Measurements from ENCODE around the gene KBTBD6. TPM values are rescaled to one million over a fixed set of nuclear protein-coding genes. Genes with fewer than 3 reads are reported as not detected.

KBTBD6 gene
- total RNA-seq, 1 experiment from 2014 or later, result 5.1 TPM

DNA sequence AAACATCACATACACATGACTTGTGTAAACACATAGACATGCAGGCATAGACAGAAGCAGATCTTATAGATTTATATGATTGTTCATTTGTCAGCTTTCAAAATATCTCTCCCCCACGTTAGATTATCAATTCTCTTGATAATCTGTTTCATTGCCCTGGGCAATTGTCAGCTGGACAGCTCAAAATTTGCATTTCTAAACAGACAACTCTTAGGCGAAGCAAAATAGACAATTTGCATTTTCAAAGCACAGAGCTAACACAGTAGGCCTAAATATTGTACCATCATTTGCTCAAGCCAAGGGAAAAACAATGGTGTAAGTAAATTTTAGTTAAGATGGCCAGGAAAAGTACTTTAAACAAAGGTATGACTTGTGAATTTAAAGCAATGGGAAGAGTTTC, 24.0 kb upstream of the KBTBD6 start:
- Histone ChIP-seq H3K4me2 (ENCODE audit: low read length) (no peak overlapping the region), H3F3A (ENCODE audit: low read length, unreplicated experiment) (no peaks in the 10 kb centered on the region), H3K4me3 (ENCODE audit: low read length) (no peak overlapping the region), H3K4me1 (ENCODE audit: insufficient read depth, low read length) (no peaks in the 10 kb centered on the region), H4K20me1 (ENCODE audit: low read length) (no peaks in the 10 kb centered on the region), H3K27me3 (ENCODE audit: low read length) (no peaks in the 10 kb centered on the region), H3K36me3 (ENCODE audit: low read depth, low read length) (no peaks in the 10 kb centered on the region), H2AFZ (ENCODE audit: low read length) (no peak overlapping the region), H3K27ac (ENCODE audit: low read length) (no peak overlapping the region), H3K9me3 (ENCODE audit: low read length) (0 out of 2 replicates have a peak, but pooled peaks cover 9% of the 10 kb centered on the region), H3K79me2 (ENCODE audit: low read length) (no peaks in the 10 kb centered on the region), H3K9me2 (replicated peaks; ENCODE audit: low read length) (no peaks in the 10 kb centered on the region), H3K9ac (ENCODE audit: low read length) (no peak overlapping the region)
- TF ChIP-seq, protein P1, sequence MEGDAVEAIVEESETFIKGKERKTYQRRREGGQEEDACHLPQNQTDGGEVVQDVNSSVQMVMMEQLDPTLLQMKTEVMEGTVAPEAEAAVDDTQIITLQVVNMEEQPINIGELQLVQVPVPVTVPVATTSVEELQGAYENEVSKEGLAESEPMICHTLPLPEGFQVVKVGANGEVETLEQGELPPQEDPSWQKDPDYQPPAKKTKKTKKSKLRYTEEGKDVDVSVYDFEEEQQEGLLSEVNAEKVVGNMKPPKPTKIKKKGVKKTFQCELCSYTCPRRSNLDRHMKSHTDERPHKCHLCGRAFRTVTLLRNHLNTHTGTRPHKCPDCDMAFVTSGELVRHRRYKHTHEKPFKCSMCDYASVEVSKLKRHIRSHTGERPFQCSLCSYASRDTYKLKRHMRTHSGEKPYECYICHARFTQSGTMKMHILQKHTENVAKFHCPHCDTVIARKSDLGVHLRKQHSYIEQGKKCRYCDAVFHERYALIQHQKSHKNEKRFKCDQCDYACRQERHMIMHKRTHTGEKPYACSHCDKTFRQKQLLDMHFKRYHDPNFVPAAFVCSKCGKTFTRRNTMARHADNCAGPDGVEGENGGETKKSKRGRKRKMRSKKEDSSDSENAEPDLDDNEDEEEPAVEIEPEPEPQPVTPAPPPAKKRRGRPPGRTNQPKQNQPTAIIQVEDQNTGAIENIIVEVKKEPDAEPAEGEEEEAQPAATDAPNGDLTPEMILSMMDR (conservative IDR thresholded peaks at IDR 0.05; ENCODE audit: low read depth, low read length), result no peak
- TF ChIP-seq EZH2phosphoT487 (IDR thresholded peaks at IDR 0.05; ENCODE audit: borderline replicate concordance, low read length) (no peak), EZH2 (IDR thresholded peaks at IDR 0.05; ENCODE audit: low read length, unreplicated experiment) (no peak)
- ATAC-seq, result no peak
- ChIA-PET CTCF (no interaction called here), POLR2A (ENCODE audit: unreplicated experiment) (interaction anchor here (0.6 kb wide), 1 partner anchor 59 kb away, joined by 7 read pairs; no protein-coding TSS in a partner anchor)
- no TSS peak for BruUV-seq (replicated peaks)
- DNase-seq, result no peak
- intact Hi-C loops (cut with micrococcal nuclease), result no loop called here

DNA sequence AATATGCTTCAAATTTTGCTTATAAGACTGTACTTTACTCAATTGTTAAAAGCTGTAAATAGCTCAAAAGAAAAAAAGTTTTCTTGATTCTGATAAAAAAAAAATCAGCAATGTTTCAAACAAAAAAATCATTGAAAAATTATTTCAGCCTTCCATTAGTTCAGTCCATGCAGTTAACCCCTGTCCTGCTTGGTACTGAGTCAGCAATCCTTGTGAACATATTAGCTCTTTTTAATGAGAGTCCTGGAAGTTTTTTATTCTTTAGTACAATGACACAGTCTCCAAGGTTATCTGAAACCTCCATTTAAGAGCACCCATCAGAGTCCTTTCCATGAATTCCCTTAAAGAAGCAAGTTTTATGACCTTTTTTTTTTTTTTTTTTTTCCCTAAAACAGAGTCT, 21.4 kb upstream of the KBTBD6 start:
- no peaks in the 10 kb centered on the region for H3K27me3 ChIP-seq (ENCODE audit: low read length)
- H3K9ac ChIP-seq (ENCODE audit: low read length), result no peak overlapping the region
- H3K9me2 ChIP-seq (replicated peaks; ENCODE audit: low read length), result no peaks in the 10 kb centered on the region
- intact Hi-C loops (cut with micrococcal nuclease), result no loop called here
- no peaks in the 10 kb centered on the region for H3K79me2 ChIP-seq (ENCODE audit: low read length)
- H2AFZ ChIP-seq (ENCODE audit: low read length), result no peak overlapping the region
- ChIA-PET CTCF (no interaction called here), POLR2A (ENCODE audit: unreplicated experiment) (no interaction called here)
- peaks cover 28% of the 10 kb centered on the region for H3K9me3 ChIP-seq (ENCODE audit: low read length)
- no peaks in the 10 kb centered on the region for H4K20me1 ChIP-seq (ENCODE audit: low read length)
- DNase-seq (no peak), ATAC-seq (no peak)
- no peaks in the 10 kb centered on the region for H3F3A ChIP-seq (ENCODE audit: low read length, unreplicated experiment)
- H3K4me2 ChIP-seq (ENCODE audit: low read length), result no peak overlapping the region
- H3K4me1 ChIP-seq (ENCODE audit: insufficient read depth, low read length), result no peaks in the 10 kb centered on the region
- no peak overlapping the region for H3K4me3 ChIP-seq (ENCODE audit: low read length)
- peaks cover 10% of the 10 kb centered on the region; the same call in 1 of the 2 replicates for H3K36me3 ChIP-seq (ENCODE audit: low read depth, low read length)
- no TSS peak for BruUV-seq (replicated peaks)
- H3K27ac ChIP-seq (ENCODE audit: low read length), result no peak overlapping the region
- TF ChIP-seq EZH2 (IDR thresholded peaks at IDR 0.05; ENCODE audit: low read length, unreplicated experiment), result no peak
- TF ChIP-seq, protein P1 (conservative IDR thresholded peaks at IDR 0.05; ENCODE audit: low read depth, low read length), result no peak
- TF ChIP-seq EZH2phosphoT487 (IDR thresholded peaks at IDR 0.05; ENCODE audit: borderline replicate concordance, low read length), result no peak

DNA sequence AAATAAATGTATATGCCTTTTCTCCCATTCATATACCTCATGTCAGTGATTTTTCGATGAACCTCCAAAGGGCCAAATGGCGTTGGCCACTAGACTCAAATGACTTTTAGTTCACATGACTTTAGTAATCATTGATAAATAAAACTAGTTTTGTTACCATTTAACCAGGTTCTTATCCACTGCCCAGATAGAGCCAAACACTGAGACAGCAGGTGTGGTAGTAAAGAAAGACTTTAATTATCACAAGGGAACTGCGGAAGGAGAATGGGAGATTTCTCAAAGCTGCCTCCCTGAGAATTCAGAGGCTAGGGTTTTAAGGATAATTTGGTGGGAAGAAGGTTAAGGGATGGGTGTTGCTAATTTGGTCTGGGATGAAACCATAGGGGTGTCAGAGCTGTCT, 19.4 kb upstream of the KBTBD6 start:
- Histone ChIP-seq H3K4me3 (ENCODE audit: low read length) (no peak overlapping the region), H3K4me2 (ENCODE audit: low read length) (no peak overlapping the region), H3F3A (ENCODE audit: low read length, unreplicated experiment) (no peaks in the 10 kb centered on the region), H3K27me3 (ENCODE audit: low read length) (no peaks in the 10 kb centered on the region), H3K27ac (ENCODE audit: low read length) (no peak overlapping the region), H3K79me2 (ENCODE audit: low read length) (no peaks in the 10 kb centered on the region), H2AFZ (ENCODE audit: low read length) (no peak overlapping the region), H3K4me1 (ENCODE audit: insufficient read depth, low read length) (no peaks in the 10 kb centered on the region), H4K20me1 (ENCODE audit: low read length) (no peaks in the 10 kb centered on the region), H3K36me3 (ENCODE audit: low read depth, low read length) (peaks cover 13% of the 10 kb centered on the region; the same call in 1 of the 2 replicates), H3K9ac (ENCODE audit: low read length) (no peak overlapping the region), H3K9me3 (ENCODE audit: low read length) (peaks cover 43% of the 10 kb centered on the region), H3K9me2 (replicated peaks; ENCODE audit: low read length) (no peaks in the 10 kb centered on the region)
- DNase-seq, result no peak
- ChIA-PET CTCF (no interaction called here), POLR2A (ENCODE audit: unreplicated experiment) (no interaction called here)
- ATAC-seq, result no peak
- TF ChIP-seq EZH2 (IDR thresholded peaks at IDR 0.05; ENCODE audit: low read length, unreplicated experiment), result no peak
- TF ChIP-seq, protein P1 (conservative IDR thresholded peaks at IDR 0.05; ENCODE audit: low read depth, low read length), result no peak
- TF ChIP-seq EZH2phosphoT487 (IDR thresholded peaks at IDR 0.05; ENCODE audit: borderline replicate concordance, low read length), result no peak
- BruUV-seq (replicated peaks), result no TSS peak
- intact Hi-C loops (cut with micrococcal nuclease), result no loop called here

Data from PC-3 (cell line).